Endothelial cell (in vitro differentiated cells): ENCODE measurements around the gene OR51B4. TPM values are rescaled to one million over a fixed set of nuclear protein-coding genes. Genes with fewer than 3 reads are reported as not detected.
"Not testable (repeated sequence)": the region's sequence is repeated elsewhere in the genome, so short reads cannot be mapped to it uniquely, and the experiment has no call there.

Source experiments
- DNase-seq: peaks from one replicate; pipeline ENCODE4 v3.0.0; 2021; ENCODE audit warnings: low spot score
- H3K27ac Mint-ChIP-seq: one replicate; pipeline ENCODE4 v1.8.0; 2021; ENCODE audit warnings: mixed read lengths, inconsistent platforms; ENCODE audit not compliant: unreplicated experiment
- H3K27me3 Mint-ChIP-seq: one replicate; pipeline ENCODE4 v1.8.0; 2021; ENCODE audit warnings: mild to moderate bottlenecking, moderate library complexity, mixed read lengths, inconsistent platforms; ENCODE audit not compliant: unreplicated experiment
- H3K36me3 Mint-ChIP-seq: one replicate; pipeline ENCODE4 v1.8.0; 2021; ENCODE audit warnings: mild to moderate bottlenecking, low read depth, mixed read lengths, inconsistent platforms; ENCODE audit not compliant: unreplicated experiment
- H3K4me1 Mint-ChIP-seq: one replicate; pipeline ENCODE4 v1.8.0; 2021; ENCODE audit warnings: mild to moderate bottlenecking, mixed read lengths, inconsistent platforms; ENCODE audit not compliant: unreplicated experiment
- H3K4me3 Mint-ChIP-seq: one replicate; pipeline ENCODE4 v1.8.0; 2021; ENCODE audit warnings: mild to moderate bottlenecking, mixed read lengths, inconsistent platforms; ENCODE audit not compliant: unreplicated experiment
- H3K9me3 Mint-ChIP-seq: one replicate; pipeline ENCODE4 v1.8.0; 2021; ENCODE audit warnings: mixed read lengths, inconsistent platforms; ENCODE audit not compliant: unreplicated experiment
- total RNA-seq: library from RNA; stranded (reverse); fragmentation: NEBNext Ultra II Directional; extraction: Animal tissue kit (Norgen Biotek cat#: 25700); gene quantifications from one replicate; pipeline ENCODE4 v1.2.1, GENCODE V29; 2021; ENCODE audit not compliant: unreplicated experiment
- TF ChIP-seq, protein P1 (sequence below): fragments of 200-600 bp; sonication (generic); IDR thresholded peaks from one replicate; pipeline ENCODE4 v1.5.0; 2021; ENCODE audit warnings: antibody characterized with exemption; ENCODE audit not compliant: unreplicated experiment

The OR51B4 gene
- total RNA-seq, 1 donor from 2014 or later, result 0.49 TPM

DNA sequence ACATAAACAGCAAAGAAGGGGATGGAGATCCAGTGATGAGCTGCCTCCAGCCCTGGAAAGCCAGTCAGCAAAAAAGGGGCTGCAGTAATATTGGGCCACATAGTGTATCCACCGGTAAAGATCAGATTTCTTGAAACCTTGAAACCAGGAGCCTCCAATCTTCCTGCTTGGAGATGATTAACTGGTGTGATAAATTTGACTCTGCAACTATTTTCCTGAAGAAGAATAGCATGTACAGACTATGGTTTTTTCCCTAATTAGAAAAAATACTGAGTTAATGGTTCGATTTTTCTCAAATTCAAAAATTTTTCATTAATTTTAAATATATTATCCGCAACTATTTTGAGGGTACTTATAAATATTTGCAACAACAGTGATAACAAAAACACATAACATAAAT lies 22.5 kb upstream of the OR51B4 start, which contains the start of gene OR51B2:
Gene OR51B2, minus strand, starts transcription at position 101 of the 400 bp plus-strand sequence. Its CDS starts 0 bp downstream, at position 101.
- no peak for DNase-seq
- Mint-ChIP-seq H3K27me3 (no peaks in the 10 kb centered on the region), H3K27ac (no peak within 1 kb of the TSS), H3K9me3 (no peaks in the 10 kb centered on the region), H3K36me3 (no peaks in the 10 kb centered on the region), H3K4me1 (no peaks in the 10 kb centered on the region), H3K4me3 (no peak within 1 kb of the TSS)
- TF ChIP-seq, protein P1, sequence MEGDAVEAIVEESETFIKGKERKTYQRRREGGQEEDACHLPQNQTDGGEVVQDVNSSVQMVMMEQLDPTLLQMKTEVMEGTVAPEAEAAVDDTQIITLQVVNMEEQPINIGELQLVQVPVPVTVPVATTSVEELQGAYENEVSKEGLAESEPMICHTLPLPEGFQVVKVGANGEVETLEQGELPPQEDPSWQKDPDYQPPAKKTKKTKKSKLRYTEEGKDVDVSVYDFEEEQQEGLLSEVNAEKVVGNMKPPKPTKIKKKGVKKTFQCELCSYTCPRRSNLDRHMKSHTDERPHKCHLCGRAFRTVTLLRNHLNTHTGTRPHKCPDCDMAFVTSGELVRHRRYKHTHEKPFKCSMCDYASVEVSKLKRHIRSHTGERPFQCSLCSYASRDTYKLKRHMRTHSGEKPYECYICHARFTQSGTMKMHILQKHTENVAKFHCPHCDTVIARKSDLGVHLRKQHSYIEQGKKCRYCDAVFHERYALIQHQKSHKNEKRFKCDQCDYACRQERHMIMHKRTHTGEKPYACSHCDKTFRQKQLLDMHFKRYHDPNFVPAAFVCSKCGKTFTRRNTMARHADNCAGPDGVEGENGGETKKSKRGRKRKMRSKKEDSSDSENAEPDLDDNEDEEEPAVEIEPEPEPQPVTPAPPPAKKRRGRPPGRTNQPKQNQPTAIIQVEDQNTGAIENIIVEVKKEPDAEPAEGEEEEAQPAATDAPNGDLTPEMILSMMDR, result no peak

DNA sequence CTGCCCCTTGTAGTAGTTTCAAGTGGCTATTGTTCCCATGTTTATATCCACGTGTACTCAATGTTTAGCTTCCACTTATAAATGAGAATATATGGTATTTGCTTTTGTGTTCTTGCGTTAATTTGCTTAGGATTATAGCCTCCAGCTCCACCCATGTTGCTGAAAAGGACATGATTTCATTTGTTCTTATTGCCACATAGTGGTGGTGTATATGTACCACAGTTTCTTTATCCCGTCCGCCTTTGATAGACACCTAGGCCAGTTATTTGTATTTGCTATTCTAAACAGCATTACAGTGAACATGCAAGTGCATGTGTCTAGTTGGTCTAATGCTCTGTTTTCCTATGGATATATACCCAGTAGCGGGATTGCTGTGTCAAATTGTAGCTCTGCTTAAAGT lies 15.5 kb upstream of the OR51B4 start:
- DNase-seq, result no peak
- Mint-ChIP-seq H3K4me1 (no peaks in the 10 kb centered on the region), H3K36me3 (no peaks in the 10 kb centered on the region), H3K27me3 (no peaks in the 10 kb centered on the region), H3K4me3 (no peak overlapping the region), H3K27ac (no peak overlapping the region), H3K9me3 (no peaks in the 10 kb centered on the region)
- TF ChIP-seq, protein P1, result no peak

- DNase-seq, H3K9me3 Mint-ChIP-seq, H3K27ac Mint-ChIP-seq, H3K27me3 Mint-ChIP-seq, H3K4me3 Mint-ChIP-seq, H3K36me3 Mint-ChIP-seq, H3K4me1 Mint-ChIP-seq: not testable (repeated sequence)
Observed at GRCh38 chr11:5313326-5314023, 11.7 kb upstream of the OR51B4 start.

- DNase-seq, result no peak
- no peaks in the 10 kb centered on the region for H3K27me3 Mint-ChIP-seq
- H3K9me3 Mint-ChIP-seq, result no peaks in the 10 kb centered on the region
- H3K4me1 Mint-ChIP-seq, result no peaks in the 10 kb centered on the region
- TF ChIP-seq, protein P1, result no peak
- H3K36me3 Mint-ChIP-seq, result no peaks in the 10 kb centered on the region
- H3K27ac Mint-ChIP-seq, result no peak overlapping the region
- no peak overlapping the region for H3K4me3 Mint-ChIP-seq
Observed at GRCh38 chr11:5310423-5310822, 8.7 kb upstream of the OR51B4 start.

DNA sequence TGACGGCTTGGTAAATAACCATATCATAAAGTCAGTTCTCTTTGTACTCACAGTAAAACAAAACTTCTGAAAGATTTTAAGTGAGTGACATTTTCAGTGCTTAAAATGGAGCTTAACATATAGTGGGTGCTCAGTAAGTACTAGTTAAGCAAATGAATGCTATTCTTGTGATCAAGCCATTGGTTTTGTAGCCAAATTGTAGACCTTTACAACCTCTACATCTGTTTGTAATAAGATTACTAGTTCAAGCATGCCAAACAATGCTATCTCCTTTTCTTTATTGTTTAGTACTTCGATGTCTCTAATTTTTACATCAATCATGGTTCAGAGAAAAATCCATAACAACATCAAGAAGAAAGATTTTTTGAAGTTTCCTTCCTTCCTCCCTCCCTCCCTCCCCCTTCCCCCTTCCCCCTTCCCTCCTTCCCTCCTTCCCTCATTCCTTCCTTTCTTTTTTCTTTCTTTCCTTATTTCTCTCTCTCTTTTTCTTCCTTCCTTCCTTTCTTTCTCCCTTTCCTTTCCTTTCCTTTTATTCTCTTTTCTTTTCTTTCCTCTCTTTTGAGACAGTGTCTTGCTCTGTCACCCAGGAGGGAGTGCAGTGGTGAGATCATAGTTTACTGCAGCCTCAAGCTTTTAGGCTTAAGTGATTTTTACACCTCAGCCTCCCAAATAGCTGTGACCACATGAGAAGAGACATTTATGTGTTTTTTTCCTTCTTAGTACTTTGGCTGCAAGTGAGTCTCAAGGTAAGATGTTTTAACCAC lies 5.7 kb upstream of the OR51B4 start:
- Mint-ChIP-seq H3K4me3 (no peak overlapping the region), H3K9me3 (no peaks in the 10 kb centered on the region), H3K27ac (no peak overlapping the region), H3K36me3 (no peaks in the 10 kb centered on the region), H3K4me1 (no peaks in the 10 kb centered on the region), H3K27me3 (no peaks in the 10 kb centered on the region)
- no peak for DNase-seq
- TF ChIP-seq, protein P1, result no peak
